ENCODE measurements around the gene PARG. TPM values are rescaled to one million over a fixed set of nuclear protein-coding genes. Genes with fewer than 3 reads are reported as not detected.
"Not testable (repeated sequence)": the region's sequence is repeated elsewhere in the genome, so short reads cannot be mapped to it uniquely, and the experiment has no call there.

PARG gene
- total RNA-seq, 1 experiment from 2014 or later = 57.1 TPM

DNA sequence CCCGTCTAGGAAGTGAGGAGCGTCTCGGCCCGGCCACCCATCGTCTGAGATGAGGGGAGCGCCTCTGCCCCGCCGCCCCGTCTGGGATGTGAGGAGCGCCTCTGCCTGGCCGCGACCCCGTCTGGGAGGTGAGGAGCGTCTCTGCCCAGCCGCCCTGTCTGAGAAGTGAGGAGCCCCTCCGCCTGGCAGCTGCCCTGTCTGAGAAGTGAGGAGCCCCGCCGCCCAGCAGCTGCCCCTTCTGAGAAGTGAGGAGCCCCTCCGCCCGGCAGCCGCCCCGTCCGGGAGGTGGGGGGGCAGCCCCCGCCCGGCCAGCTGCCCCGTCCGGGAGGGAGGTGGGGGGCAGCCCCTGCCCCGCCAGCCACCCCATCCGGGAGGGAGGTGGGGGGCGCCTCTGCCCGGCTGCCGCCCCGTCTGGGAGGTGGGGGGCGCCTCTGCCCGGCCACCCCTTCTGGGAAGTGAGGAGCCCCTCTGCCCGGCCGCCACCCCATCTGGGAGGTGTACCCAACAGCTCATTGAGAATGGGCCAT is 28.6 kb upstream of the PARG start:
- ATAC-seq; H3K9me3 Mint-ChIP-seq; H3K4me3 Mint-ChIP-seq; CTCF ChIA-PET; H3K27me3 Mint-ChIP-seq (ENCODE audit: low read depth); H3K4me1 Mint-ChIP-seq; DNase-seq (ENCODE audit: low spot score); H3K27ac Mint-ChIP-seq; POLR2A ChIA-PET: not testable (repeated sequence)
- peaks cover 19% of the 10 kb centered on the region for H3K36me3 Mint-ChIP-seq

DNA sequence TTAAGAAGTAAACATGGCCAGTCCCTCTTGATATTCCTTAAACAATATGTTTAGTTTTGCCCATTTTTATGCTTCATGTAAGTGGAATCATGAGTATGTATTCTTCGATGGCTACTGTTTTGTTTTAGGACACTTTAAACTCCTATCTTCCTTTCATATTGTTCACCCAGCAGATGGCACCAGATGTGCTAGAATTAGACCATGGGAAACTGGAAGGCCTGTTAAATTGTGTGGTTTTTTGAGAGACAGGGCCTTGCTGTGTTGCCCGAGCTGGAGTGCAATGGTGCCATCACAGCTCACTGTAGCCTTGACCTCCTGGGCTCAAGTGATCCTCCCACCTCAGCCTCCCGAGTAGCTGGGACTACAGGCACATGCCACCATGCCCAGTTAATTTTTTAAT is 11.3 kb upstream of the PARG start:
- ATAC-seq; CTCF ChIA-PET; H3K27me3 Mint-ChIP-seq (ENCODE audit: low read depth): not testable (repeated sequence)

DNA sequence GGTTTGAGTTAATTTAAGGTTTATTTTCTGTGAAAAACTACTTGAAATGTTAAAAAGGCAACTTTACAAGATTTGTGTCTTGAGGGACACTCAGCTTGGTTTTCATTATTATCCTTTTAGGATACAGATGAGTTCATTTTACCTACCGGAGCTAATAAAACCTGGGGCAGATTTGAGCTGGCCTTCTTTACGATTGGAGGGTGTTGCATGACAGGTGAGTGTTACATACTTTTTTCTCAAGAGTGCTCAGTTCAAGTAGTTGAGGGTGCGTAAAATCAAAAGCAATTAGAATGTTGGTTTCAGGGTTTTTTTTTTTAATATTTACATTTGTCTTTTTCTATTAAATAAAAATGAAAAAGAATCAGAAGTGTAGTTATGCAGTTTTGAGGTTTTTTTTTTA is 10.2 kb upstream of the PARG start:
- H3K27ac Mint-ChIP-seq, POLR2A ChIA-PET: not testable (repeated sequence)

More for the DNA sequence above, 11.3 kb upstream of the PARG start:
- H3K4me3 Mint-ChIP-seq; DNase-seq (ENCODE audit: low spot score); H3K9me3 Mint-ChIP-seq; H3K27ac Mint-ChIP-seq; H3K4me1 Mint-ChIP-seq; POLR2A ChIA-PET: not testable (repeated sequence)
- H3K36me3 Mint-ChIP-seq = peaks cover 12% of the 10 kb centered on the region; the same call in 1 of the 2 replicates

DNA sequence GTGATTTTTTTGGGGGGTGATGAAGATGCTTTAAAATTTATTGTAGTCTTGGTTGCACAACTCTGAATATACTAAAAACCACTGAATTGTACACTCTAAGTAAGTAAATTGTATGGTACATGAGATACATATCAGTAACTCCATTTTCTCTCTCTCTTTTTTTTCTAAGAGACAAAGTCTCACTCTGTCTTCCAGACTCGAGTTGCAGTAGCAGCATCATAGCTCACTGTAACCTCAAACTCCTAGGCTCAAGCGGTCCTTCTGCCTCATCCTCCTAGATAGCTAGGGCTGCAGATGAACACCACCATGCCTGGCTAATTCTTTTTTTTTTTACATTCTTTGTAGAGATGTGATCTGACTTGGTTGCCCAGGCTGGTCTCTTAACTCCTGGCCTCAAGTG is 6.9 kb upstream of the PARG start:
- ATAC-seq; CTCF ChIA-PET; H3K27me3 Mint-ChIP-seq (ENCODE audit: low read depth); H3K4me1 Mint-ChIP-seq; H3K9me3 Mint-ChIP-seq; DNase-seq (ENCODE audit: low spot score); H3K4me3 Mint-ChIP-seq; POLR2A ChIA-PET; H3K27ac Mint-ChIP-seq: not testable (repeated sequence)
- peaks cover 13% of the 10 kb centered on the region for H3K36me3 Mint-ChIP-seq

More for the DNA sequence above, 10.2 kb upstream of the PARG start:
- CTCF ChIA-PET; H3K27me3 Mint-ChIP-seq (ENCODE audit: low read depth); H3K36me3 Mint-ChIP-seq; ATAC-seq; H3K4me1 Mint-ChIP-seq; H3K4me3 Mint-ChIP-seq; DNase-seq (ENCODE audit: low spot score); H3K9me3 Mint-ChIP-seq: not testable (repeated sequence)

DNA sequence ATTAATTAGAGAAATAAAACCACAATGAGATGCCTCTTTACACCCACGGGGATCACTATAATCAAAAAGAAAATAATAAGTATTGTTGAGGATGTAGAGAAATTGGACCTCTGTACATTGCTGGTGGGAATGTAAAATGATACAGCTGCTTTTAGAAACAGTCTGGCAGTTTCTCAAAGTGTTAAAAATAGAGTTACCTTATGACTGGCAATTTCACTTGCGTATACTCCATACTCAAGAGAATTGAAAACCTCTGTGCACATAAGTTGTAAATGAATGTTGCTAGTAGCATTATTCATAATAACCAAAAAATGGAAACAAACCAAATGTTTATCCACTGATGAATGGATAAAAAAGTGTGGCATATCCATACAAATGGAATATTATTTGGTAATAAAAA is 6.3 kb upstream of the PARG start:
- CTCF ChIA-PET; POLR2A ChIA-PET; H3K4me3 Mint-ChIP-seq; H3K27ac Mint-ChIP-seq; H3K4me1 Mint-ChIP-seq; H3K9me3 Mint-ChIP-seq; H3K27me3 Mint-ChIP-seq (ENCODE audit: low read depth); DNase-seq (ENCODE audit: low spot score); ATAC-seq: not testable (repeated sequence)
- H3K36me3 Mint-ChIP-seq = peaks cover 14% of the 10 kb centered on the region

DNA sequence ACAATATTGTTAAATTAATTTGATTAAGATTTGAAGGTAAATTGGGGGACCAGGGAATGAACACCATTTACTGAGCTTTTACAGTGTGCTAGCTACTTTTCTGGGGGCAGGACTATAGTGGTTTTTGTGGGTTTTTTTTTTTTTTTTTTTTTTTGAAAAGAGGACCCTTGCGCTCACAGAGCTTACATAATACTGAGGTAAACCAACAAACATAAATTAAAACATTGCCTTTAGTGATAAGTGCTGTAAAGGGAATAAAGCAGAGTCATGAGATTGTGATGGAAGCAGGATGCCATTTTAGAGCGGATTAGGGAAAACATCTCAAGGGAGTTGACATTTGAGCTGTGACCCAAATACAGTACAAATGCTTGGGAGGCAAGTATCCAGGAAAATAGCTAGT is 1.8 kb upstream of the PARG start:
- H3K4me3 Mint-ChIP-seq = peak overlapping the region; percentile 30; the same call in 1 of the 2 replicates

DNA sequence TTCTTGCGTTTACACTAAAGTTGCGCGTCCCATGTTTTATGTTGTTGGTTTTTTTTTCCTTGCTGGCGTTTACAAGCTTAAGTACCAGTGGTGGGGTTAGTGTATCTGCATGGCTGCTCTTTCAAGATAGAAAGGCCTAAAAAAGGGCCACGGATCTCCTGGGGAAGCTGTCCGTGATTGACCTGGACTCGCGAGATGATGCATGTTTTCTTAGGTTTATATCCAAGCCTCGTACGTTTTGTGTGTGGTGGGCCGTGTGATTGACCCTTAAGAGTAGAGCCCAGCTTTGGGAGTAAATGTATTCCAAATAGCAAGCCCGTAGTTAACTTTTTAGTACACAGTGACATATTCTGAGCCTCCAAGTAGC is 495 bp upstream of the PARG start:
- Mint-ChIP-seq H3K27ac (peak overlapping the region; percentile 97), H3K36me3 (peaks cover 18% of the 10 kb centered on the region), H3K4me3 (peak overlapping the region; percentile 98), H3K4me1 (peaks cover 12% of the 10 kb centered on the region)
- H3K9me3 Mint-ChIP-seq; DNase-seq (ENCODE audit: low spot score); H3K27me3 Mint-ChIP-seq (ENCODE audit: low read depth); CTCF ChIA-PET; POLR2A ChIA-PET: not testable (repeated sequence)
- peak; percentile 9; the same call in 1 of the 2 replicates for ATAC-seq

More for the DNA sequence above, 1.8 kb upstream of the PARG start:
- H3K36me3 Mint-ChIP-seq = peaks cover 18% of the 10 kb centered on the region
- H3K27me3 Mint-ChIP-seq (ENCODE audit: low read depth); H3K27ac Mint-ChIP-seq; ATAC-seq; H3K9me3 Mint-ChIP-seq; DNase-seq (ENCODE audit: low spot score): not testable (repeated sequence)
- CTCF ChIA-PET = interaction anchor here (0.6 kb wide), 1 partner anchor 297 kb away, joined by 3 read pairs; no protein-coding TSS in a partner anchor
- H3K4me1 Mint-ChIP-seq = peaks cover 12% of the 10 kb centered on the region
- POLR2A ChIA-PET = interaction anchor here (0.7 kb wide), 1 partner anchor 140 kb away, joined by 9 read pairs; no protein-coding TSS in a partner anchor

DNA sequence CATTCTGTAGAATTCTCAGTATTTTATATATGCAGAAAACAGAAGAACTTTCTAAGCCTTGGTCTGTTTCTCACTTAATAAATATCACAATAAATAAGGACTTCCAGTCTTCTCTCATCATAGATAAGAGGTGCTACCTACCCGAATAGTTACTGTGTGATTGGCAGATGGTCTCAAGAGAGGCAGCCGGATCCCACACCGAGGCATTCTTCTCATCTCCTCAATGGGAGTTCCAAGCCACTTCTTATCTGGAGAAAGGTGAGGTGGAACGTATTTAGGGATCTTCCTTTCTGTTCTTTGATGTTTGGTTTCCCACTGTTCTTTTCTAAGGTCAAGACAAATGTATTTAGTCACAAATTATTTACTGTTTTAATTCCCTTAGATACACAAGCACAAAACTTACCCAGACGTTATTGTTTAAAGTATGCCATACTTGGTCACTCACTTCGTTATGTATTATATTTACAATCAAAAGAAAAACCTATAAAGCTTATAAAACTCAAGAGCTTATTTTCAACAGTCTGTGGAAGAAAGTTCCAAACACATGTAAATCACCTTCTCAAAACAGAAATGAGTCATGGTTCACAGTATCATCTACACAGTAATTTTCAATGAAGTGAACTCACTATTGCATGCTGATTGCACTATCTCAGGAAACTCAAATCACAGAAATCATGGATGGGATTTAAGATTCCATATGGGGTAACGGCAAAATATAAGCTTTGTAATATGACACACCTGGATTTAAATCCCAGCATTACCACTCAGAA is 9.7 kb downstream of the PARG start:
- H3K9me3 Mint-ChIP-seq; H3K4me3 Mint-ChIP-seq; ATAC-seq; H3K27me3 Mint-ChIP-seq (ENCODE audit: low read depth); CTCF ChIA-PET; POLR2A ChIA-PET; H3K27ac Mint-ChIP-seq; H3K4me1 Mint-ChIP-seq; DNase-seq (ENCODE audit: low spot score): not testable (repeated sequence)
- H3K36me3 Mint-ChIP-seq = peaks cover 12% of the 10 kb centered on the region; the same call in 1 of the 2 replicates

DNA sequence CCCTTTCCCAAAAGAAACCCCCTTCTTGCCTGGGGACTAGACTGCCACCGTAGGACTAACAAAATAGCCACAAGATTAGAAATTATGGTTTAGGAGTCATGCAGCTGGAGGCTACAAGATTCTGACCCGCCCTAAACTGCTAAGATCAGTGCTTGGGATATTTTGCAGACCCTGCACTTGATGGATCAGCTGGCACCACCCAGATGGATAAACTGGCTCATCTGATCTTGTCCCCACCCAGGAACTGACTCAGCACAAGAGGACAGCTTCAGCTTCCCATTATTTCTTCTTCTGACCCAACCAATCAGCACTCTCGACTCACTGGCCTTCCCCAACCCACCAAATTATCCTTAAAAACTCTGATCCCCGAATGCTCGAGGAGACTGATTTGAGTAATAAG is 10.6 kb downstream of the PARG start:
- H3K36me3 Mint-ChIP-seq = peaks cover 16% of the 10 kb centered on the region; the same call in 1 of the 2 replicates
- H3K4me3 Mint-ChIP-seq; DNase-seq (ENCODE audit: low spot score); H3K27ac Mint-ChIP-seq; POLR2A ChIA-PET; H3K27me3 Mint-ChIP-seq (ENCODE audit: low read depth); H3K4me1 Mint-ChIP-seq; ATAC-seq; H3K9me3 Mint-ChIP-seq; CTCF ChIA-PET: not testable (repeated sequence)

DNA sequence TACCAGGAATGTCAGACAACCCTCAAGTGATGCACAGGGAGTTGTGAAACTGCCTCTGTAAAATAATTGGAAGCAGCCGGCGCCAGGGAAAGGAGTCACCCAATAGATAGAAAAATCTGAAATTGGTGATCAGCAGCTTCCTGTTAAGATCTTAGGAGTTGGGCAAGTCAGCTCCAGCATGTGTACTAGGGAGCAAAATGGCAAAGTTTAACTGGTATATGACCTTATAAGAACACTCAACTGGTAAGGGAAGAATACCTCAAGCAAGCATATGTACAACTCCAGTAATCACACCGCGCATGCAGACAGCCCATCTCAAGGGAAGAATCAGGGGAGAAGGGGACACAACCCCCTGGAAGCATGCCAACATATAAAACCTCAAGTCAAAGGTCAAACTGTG is 18.3 kb downstream of the PARG start:
- H3K4me3 Mint-ChIP-seq; H3K27me3 Mint-ChIP-seq (ENCODE audit: low read depth); H3K36me3 Mint-ChIP-seq; CTCF ChIA-PET; H3K9me3 Mint-ChIP-seq; DNase-seq (ENCODE audit: low spot score); ATAC-seq; H3K27ac Mint-ChIP-seq; POLR2A ChIA-PET: not testable (repeated sequence)
- H3K4me1 Mint-ChIP-seq = peaks cover 25% of the 10 kb centered on the region

DNA sequence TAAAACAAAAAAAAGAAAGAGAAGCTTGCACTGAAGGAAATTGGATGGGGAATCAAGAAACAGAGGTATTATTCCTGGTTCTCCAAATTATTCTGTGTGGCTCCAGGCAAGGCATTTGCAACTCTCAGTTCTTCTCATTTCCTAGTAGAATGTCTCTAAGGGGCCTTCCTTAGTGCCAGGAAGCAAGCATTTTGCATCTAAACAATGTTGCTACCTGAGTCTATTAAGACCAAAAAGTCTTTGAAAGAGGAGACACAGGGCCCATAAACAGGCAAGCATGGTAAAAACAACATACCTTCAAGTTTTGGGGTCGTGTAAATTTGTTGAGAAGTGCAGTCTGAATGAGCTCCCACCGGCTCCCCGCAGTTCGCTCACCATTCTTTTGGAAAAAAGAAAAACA is 19.8 kb downstream of the PARG start:
- H3K27me3 Mint-ChIP-seq (ENCODE audit: low read depth); POLR2A ChIA-PET; DNase-seq (ENCODE audit: low spot score); H3K9me3 Mint-ChIP-seq; CTCF ChIA-PET; H3K36me3 Mint-ChIP-seq: not testable (repeated sequence)
- H3K27ac Mint-ChIP-seq = peak overlapping the region; percentile 87
- H3K4me3 Mint-ChIP-seq = peak overlapping the region; percentile 16; the same call in 1 of the 2 replicates
- ATAC-seq = peak; percentile 85
- H3K4me1 Mint-ChIP-seq = peaks cover 25% of the 10 kb centered on the region

DNA sequence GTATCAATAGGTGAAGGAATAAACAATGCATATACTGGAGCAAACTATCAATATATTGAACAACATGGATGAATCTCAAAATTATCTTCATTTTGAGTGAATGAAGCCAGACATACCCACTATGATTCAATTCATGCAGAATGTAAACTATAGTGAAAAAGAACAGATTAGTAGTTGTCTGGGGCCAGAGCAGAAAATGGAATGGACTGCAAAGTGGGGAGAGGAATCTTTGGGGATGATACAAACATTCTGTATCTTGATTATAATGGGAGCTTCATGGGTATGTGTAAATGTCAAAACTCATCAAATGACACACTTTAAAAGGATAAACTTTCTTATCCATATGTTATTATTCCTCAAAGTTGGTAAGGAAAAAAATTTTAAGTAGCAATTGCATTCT is 23.9 kb downstream of the PARG start:
- POLR2A ChIA-PET; ATAC-seq; H3K27me3 Mint-ChIP-seq (ENCODE audit: low read depth); DNase-seq (ENCODE audit: low spot score); H3K27ac Mint-ChIP-seq; CTCF ChIA-PET; H3K4me3 Mint-ChIP-seq; H3K9me3 Mint-ChIP-seq: not testable (repeated sequence)
- H3K36me3 Mint-ChIP-seq = peaks cover 15% of the 10 kb centered on the region
- peaks cover 11% of the 10 kb centered on the region for H3K4me1 Mint-ChIP-seq
